DND-41 (cell line): ENCODE data around the gene PAM16.

Experiments used
- EZH2 ChIP-seq: IDR thresholded peaks from 3 replicates; pipeline ENCODE4 v1.6.1; 2012; ENCODE audit warnings: borderline replicate concordance, low read depth, mild to moderate bottlenecking, moderate library complexity, low read length, inconsistent platforms; ENCODE audit not compliant: severe bottlenecking
- TF ChIP-seq, protein P1 (sequence below): IDR thresholded peaks from 2 replicates; pipeline ENCODE4 v1.5.1; 2012; ENCODE audit warnings: borderline replicate concordance, low read length, moderate library complexity, mild to moderate bottlenecking; ENCODE audit not compliant: poor library complexity, severe bottlenecking; ENCODE audit errors: extremely low read depth

DNA sequence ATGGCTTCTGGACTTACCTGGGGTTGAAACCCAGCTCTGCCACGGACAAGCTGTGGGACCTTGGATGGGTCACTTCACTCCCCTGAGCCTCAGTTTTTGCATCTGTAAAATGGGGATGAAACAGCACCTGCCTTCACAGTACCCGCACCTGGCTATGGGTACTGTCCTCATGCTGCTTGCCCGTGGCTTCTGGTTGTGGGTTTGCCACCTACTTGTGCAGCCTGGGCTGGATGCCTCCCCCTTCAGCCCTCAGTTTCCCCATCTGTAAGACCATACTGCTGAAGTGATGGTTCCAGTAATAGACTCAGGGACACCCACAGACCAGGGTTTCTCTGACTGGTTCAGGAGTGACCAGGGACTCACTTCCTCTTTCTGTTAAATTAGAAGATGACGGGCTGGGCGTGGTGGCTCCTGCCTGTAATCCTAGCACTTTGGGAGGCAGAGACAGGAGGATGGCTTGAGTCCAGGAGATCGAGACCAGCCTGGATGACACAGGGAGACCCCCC is 25.8 kb downstream of the PAM16 start:
- TF ChIP-seq, protein P1, sequence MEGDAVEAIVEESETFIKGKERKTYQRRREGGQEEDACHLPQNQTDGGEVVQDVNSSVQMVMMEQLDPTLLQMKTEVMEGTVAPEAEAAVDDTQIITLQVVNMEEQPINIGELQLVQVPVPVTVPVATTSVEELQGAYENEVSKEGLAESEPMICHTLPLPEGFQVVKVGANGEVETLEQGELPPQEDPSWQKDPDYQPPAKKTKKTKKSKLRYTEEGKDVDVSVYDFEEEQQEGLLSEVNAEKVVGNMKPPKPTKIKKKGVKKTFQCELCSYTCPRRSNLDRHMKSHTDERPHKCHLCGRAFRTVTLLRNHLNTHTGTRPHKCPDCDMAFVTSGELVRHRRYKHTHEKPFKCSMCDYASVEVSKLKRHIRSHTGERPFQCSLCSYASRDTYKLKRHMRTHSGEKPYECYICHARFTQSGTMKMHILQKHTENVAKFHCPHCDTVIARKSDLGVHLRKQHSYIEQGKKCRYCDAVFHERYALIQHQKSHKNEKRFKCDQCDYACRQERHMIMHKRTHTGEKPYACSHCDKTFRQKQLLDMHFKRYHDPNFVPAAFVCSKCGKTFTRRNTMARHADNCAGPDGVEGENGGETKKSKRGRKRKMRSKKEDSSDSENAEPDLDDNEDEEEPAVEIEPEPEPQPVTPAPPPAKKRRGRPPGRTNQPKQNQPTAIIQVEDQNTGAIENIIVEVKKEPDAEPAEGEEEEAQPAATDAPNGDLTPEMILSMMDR, result no peak
- no peak for TF ChIP-seq EZH2
